HepG2 (cell line): ENCODE data around the gene GDNF. TPM values are rescaled to one million over a fixed set of nuclear protein-coding genes. Genes with fewer than 3 reads are reported as not detected.

Experiments
- ATAC-seq: fragments of 200-7000 bp; cut with Tn5 transposase; 3 replicates; pipeline ENCODE4 v1.9.1; 2020; ENCODE audit warnings: mild to moderate bottlenecking, moderate library complexity
- BruUV-seq: library from RNA; stranded (reverse); fragments of 400-500 nt; replicated peaks from 2 replicates; lab custom pipeline; 2021; lab: Mats Ljungman, UMichigan
- CTCF ChIA-PET: fragments of 300-600 bp; formaldehyde crosslinking; extraction: SDS; loops from one replicate; lab custom pipeline; 2021; ENCODE audit warnings: low total read pairs, inconsistent platforms, low intra/inter-chr PET ratio; lab: Yijun Ruan, JAX
- POLR2A ChIA-PET: fragments of 350-600 bp; sonication (Branson Sonifier 250); formaldehyde crosslinking; loops from one replicate; lab custom pipeline; 2020; ENCODE audit warnings: antibody characterized with exemption, inconsistent platforms; lab: Yijun Ruan, JAX
- DNase-seq: peaks from one replicate; pipeline ENCODE4 v3.0.0-alpha.2; 2015; ENCODE audit warnings: low spot score
- FAIRE-seq: peaks from 3 replicates; lab custom pipeline; 2011; peaks lifted over from hg19 to GRCh38; lab: Jason Lieb, UNC
- H2AFZ ChIP-seq: one replicate; pipeline ENCODE4 v1.6.1; 2011; ENCODE audit warnings: low read length, inconsistent platforms
- H3K27ac ChIP-seq: fragments of 300-600 bp; 3 replicates; pipeline ENCODE4 v1.8.0; 2011; ENCODE audit warnings: mixed run types, mild to moderate bottlenecking, mixed read lengths, low read length, inconsistent platforms; ENCODE audit not compliant: insufficient read depth; ENCODE audit errors: extremely low read length
- H3K27me3 ChIP-seq, 2 experiments: fragments of 200-600 bp in 1 of 2; 2 replicates in 1 of 2; 3 replicates in 1 of 2; pipeline versions ENCODE4 v1.6.0 to v1.8.0; 2011; ENCODE audit warnings: low read length in 2 of 2, mild to moderate bottlenecking in 2 of 2, moderate library complexity in 2 of 2, inconsistent platforms in 1 of 2; ENCODE audit not compliant: insufficient read depth in 2 of 2, control insufficient read depth in 1 of 2
- H3K36me3 ChIP-seq, 2 experiments: fragments of 200-600 bp in 1 of 2; replicated peaks in 1 of 2; 2 replicates in 1 of 2; 3 replicates in 1 of 2; pipeline versions ENCODE4 v1.5.1 to v1.8.0; 2011; ENCODE audit warnings: low read length in 2 of 2, inconsistent platforms in 1 of 2; ENCODE audit not compliant: insufficient read depth in 2 of 2, control insufficient read depth in 1 of 2
- H3K4me1 ChIP-seq: 2 replicates; pipeline ENCODE4 v1.5.1; 2012; ENCODE audit warnings: low read length, inconsistent platforms; ENCODE audit not compliant: insufficient read depth
- H3K4me2 ChIP-seq: 2 replicates; pipeline ENCODE4 v1.6.0; 2011; ENCODE audit warnings: low read depth, low read length, inconsistent platforms
- H3K4me3 ChIP-seq, 3 experiments: fragments of 200-600 bp in 1 of 3; sonication (generic), shearing (Covaris generic) in 1 of 3; replicated peaks in 1 of 3; 2 replicates each; pipeline ENCODE4 v1.5.1; 2011 to 2016; ENCODE audit warnings: low read length in 3 of 3, inconsistent platforms in 2 of 3, low read depth in 2 of 3, mild to moderate bottlenecking in 2 of 3, control low read depth in 1 of 3, mixed read lengths in 1 of 3; ENCODE audit not compliant: insufficient read depth in 1 of 3
- H3K79me2 ChIP-seq: one replicate; pipeline ENCODE4 v1.6.1; 2011; ENCODE audit warnings: low read length, inconsistent platforms; ENCODE audit not compliant: insufficient read depth
- H3K9ac ChIP-seq: 2 replicates; pipeline ENCODE4 v1.6.0; 2011; ENCODE audit warnings: mild to moderate bottlenecking, low read depth, low read length, inconsistent platforms; ENCODE audit not compliant: insufficient read depth
- H3K9me3 ChIP-seq: 2 replicates; pipeline ENCODE4 v1.5.1; 2012; ENCODE audit warnings: mild to moderate bottlenecking, low read length
- H4K20me1 ChIP-seq: 2 replicates; pipeline ENCODE4 v1.6.0; 2011; ENCODE audit warnings: inconsistent platforms, mild to moderate bottlenecking, low read length, moderate library complexity; ENCODE audit not compliant: insufficient read depth
- TCF12 ChIP-seq, 2 experiments: fragments of 450-650 bp in 1 of 2; sonication (generic) in 1 of 2; formaldehyde crosslinking in 1 of 2; IDR thresholded peaks; 2 replicates each; pipeline versions ENCODE4 v1.6.1 to v1.8.0; 2017 to 2022; ENCODE audit warnings: antibody characterized with exemption in 1 of 2, mild to moderate bottlenecking in 1 of 2, missing genetic modification reagents in 1 of 2, moderate library complexity in 1 of 2
- ZBTB20 ChIP-seq: sonication (generic); formaldehyde crosslinking; IDR thresholded peaks from 2 replicates; pipeline ENCODE4 v1.8.1; 2023; ENCODE audit warnings: missing genetic modification reagents, low read depth, mild to moderate bottlenecking, borderline replicate concordance
- ZNF263 ChIP-seq: sonication (generic); formaldehyde crosslinking; IDR thresholded peaks from 2 replicates; pipeline ENCODE4 v1.4.0; 2020; ENCODE audit warnings: missing genetic modification reagents
- ZNF292 ChIP-seq: sonication (generic); formaldehyde crosslinking; IDR thresholded peaks from 2 replicates; pipeline ENCODE4 v1.8.1; 2022; ENCODE audit warnings: mild to moderate bottlenecking, low read depth, missing genetic modification reagents, borderline replicate concordance
- ZNF33B ChIP-seq: sonication (generic); formaldehyde crosslinking; IDR thresholded peaks from 2 replicates; pipeline ENCODE4 v1.5.1; 2020; ENCODE audit warnings: mild to moderate bottlenecking, missing genetic modification reagents
- WGBS: methylation state at CpG from one replicate; pipeline ENCODE4 v1.1.6; 2017; ENCODE audit warnings: low lambda C conversion rate; 5-methylcytosine and 5-hydroxymethylcytosine counted together
- in situ Hi-C: cut with HindIII; loops from 2 replicates; pipeline ENCODE4 v1.10.0; 2017; ENCODE audit warnings: low pct_unique_long_range_greater_than_20kb; ENCODE audit not compliant: extremely low pct_ligation_motif_present
- intact Hi-C: fragments of 100-400 bp; cut with micrococcal nuclease; formaldehyde crosslinking; loops from one replicate; pipeline ENCODE4 v1.10.0; 2022; ENCODE audit not compliant: unreplicated experiment
- polyA plus RNA-seq, 8 experiments: library from polyadenylated mRNA; depleted of rRNA in 3 of 8; stranded (reverse) in 7 of 8; unstranded in 1 of 8; fragments of >200 nt; fragmentation: Illumina TruSeq in 4 of 8; extraction: Trizol in 4 of 8; gene quantifications; 2 replicates each; pipeline versions ENCODE4 v1.2.1 to v1.2.3, GENCODE V29; 2011 to 2016; ENCODE audit warnings: low read depth in 4 of 8, missing spikeins in 1 of 8, mixed read lengths in 1 of 8; ENCODE audit not compliant: insufficient read depth in 1 of 8
- total RNA-seq, 5 experiments: library from RNA; depleted of rRNA; stranded (reverse); fragments of >200 nt; fragmentation: Illumina TruSeq; extraction: Trizol; gene quantifications; 2 replicates each; pipeline ENCODE4 v1.2.3, GENCODE V29; 2016; ENCODE audit warnings: low read depth in 1 of 5
- TF ChIP-seq, protein P1 (sequence below): sonication (generic); formaldehyde crosslinking; IDR thresholded peaks from 2 replicates; pipeline ENCODE4 v1.8.0; 2022; ENCODE audit warnings: mild to moderate bottlenecking, missing genetic modification reagents; ENCODE audit not compliant: insufficient replicate concordance
- TF ChIP-seq, protein P2 (sequence below): sonication (generic); formaldehyde crosslinking; IDR thresholded peaks from 2 replicates; pipeline ENCODE4 v1.5.0; 2020; ENCODE audit warnings: mild to moderate bottlenecking, missing genetic modification reagents, borderline replicate concordance
- TF ChIP-seq, protein P3 (sequence below): sonication (generic); formaldehyde crosslinking; IDR thresholded peaks from 2 replicates; pipeline ENCODE4 v1.9.0; 2022; ENCODE audit warnings: missing genetic modification reagents, mild to moderate bottlenecking, borderline replicate concordance

The GDNF gene
- total and polyA plus RNA-seq, 2 of the 13 experiments (the other 11 are each of a cell fraction or from before 2014, with no cell fraction given), result 0.24 to 0.46 TPM

DNA sequence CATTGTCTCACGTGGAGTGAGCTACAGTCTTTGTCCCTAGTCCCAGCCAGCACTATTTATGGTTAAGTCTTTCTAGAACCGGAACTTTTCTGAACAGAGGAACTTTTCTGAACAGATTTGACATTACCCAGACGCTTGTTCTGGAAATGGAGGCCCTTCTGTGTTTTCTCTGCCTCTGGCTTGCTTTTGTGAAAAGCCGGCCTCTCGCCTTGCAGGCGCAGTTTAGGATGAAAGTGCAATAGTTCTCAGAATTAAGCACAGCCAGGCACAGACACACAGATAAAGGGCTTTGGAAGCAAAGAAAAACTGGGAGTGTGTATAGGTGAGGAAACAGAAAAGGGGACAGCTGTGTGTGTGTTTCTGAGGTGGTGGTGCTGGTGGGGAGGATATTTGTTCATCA is 5.9 kb downstream of the GDNF start:
- DNase-seq (no peak), FAIRE-seq (no peak), ATAC-seq (no peak)
- H3K9me3 ChIP-seq, result no peaks in the 10 kb centered on the region
- no peaks in the 10 kb centered on the region for H4K20me1 ChIP-seq
- no peak for TF ChIP-seq ZNF292 (CRISPR knock-in tag)
- TF ChIP-seq ZNF263 (CRISPR knock-in tag), result no peak
- no peak for TF ChIP-seq TCF12 (IDR thresholded peaks at IDR 0.05)
- no peak for TF ChIP-seq TCF12 (CRISPR knock-in tag; IDR thresholded peaks at IDR 0.05)
- TF ChIP-seq, protein P1, sequence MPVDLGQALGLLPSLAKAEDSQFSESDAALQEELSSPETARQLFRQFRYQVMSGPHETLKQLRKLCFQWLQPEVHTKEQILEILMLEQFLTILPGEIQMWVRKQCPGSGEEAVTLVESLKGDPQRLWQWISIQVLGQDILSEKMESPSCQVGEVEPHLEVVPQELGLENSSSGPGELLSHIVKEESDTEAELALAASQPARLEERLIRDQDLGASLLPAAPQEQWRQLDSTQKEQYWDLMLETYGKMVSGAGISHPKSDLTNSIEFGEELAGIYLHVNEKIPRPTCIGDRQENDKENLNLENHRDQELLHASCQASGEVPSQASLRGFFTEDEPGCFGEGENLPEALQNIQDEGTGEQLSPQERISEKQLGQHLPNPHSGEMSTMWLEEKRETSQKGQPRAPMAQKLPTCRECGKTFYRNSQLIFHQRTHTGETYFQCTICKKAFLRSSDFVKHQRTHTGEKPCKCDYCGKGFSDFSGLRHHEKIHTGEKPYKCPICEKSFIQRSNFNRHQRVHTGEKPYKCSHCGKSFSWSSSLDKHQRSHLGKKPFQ (CRISPR knock-in tag), result no peak
- TF ChIP-seq, protein P2, sequence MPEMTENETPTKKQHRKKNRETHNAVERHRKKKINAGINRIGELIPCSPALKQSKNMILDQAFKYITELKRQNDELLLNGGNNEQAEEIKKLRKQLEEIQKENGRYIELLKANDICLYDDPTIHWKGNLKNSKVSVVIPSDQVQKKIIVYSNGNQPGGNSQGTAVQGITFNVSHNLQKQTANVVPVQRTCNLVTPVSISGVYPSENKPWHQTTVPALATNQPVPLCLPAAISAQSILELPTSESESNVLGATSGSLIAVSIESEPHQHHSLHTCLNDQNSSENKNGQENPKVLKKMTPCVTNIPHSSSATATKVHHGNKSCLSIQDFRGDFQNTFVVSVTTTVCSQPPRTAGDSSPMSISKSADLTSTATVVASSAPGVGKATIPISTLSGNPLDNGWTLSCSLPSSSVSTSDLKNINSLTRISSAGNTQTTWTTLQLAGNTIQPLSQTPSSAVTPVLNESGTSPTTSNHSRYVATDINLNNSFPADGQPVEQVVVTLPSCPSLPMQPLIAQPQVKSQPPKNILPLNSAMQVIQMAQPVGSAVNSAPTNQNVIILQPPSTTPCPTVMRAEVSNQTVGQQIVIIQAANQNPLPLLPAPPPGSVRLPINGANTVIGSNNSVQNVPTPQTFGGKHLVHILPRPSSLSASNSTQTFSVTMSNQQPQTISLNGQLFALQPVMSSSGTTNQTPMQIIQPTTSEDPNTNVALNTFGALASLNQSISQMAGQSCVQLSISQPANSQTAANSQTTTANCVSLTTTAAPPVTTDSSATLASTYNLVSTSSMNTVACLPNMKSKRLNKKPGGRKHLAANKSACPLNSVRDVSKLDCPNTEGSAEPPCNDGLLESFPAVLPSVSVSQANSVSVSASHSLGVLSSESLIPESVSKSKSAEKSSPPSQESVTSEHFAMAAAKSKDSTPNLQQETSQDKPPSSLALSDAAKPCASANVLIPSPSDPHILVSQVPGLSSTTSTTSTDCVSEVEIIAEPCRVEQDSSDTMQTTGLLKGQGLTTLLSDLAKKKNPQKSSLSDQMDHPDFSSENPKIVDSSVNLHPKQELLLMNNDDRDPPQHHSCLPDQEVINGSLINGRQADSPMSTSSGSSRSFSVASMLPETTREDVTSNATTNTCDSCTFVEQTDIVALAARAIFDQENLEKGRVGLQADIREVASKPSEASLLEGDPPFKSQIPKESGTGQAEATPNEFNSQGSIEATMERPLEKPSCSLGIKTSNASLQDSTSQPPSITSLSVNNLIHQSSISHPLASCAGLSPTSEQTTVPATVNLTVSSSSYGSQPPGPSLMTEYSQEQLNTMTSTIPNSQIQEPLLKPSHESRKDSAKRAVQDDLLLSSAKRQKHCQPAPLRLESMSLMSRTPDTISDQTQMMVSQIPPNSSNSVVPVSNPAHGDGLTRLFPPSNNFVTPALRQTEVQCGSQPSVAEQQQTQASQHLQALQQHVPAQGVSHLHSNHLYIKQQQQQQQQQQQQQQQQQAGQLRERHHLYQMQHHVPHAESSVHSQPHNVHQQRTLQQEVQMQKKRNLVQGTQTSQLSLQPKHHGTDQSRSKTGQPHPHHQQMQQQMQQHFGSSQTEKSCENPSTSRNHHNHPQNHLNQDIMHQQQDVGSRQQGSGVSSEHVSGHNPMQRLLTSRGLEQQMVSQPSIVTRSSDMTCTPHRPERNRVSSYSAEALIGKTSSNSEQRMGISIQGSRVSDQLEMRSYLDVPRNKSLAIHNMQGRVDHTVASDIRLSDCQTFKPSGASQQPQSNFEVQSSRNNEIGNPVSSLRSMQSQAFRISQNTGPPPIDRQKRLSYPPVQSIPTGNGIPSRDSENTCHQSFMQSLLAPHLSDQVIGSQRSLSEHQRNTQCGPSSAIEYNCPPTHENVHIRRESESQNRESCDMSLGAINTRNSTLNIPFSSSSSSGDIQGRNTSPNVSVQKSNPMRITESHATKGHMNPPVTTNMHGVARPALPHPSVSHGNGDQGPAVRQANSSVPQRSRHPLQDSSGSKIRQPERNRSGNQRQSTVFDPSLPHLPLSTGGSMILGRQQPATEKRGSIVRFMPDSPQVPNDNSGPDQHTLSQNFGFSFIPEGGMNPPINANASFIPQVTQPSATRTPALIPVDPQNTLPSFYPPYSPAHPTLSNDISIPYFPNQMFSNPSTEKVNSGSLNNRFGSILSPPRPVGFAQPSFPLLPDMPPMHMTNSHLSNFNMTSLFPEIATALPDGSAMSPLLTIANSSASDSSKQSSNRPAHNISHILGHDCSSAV (CRISPR knock-in tag), result no peak
- TF ChIP-seq ZNF33B (CRISPR knock-in tag), result no peak
- no peak for TF ChIP-seq ZBTB20 (CRISPR knock-in tag)
- TF ChIP-seq, protein P3, sequence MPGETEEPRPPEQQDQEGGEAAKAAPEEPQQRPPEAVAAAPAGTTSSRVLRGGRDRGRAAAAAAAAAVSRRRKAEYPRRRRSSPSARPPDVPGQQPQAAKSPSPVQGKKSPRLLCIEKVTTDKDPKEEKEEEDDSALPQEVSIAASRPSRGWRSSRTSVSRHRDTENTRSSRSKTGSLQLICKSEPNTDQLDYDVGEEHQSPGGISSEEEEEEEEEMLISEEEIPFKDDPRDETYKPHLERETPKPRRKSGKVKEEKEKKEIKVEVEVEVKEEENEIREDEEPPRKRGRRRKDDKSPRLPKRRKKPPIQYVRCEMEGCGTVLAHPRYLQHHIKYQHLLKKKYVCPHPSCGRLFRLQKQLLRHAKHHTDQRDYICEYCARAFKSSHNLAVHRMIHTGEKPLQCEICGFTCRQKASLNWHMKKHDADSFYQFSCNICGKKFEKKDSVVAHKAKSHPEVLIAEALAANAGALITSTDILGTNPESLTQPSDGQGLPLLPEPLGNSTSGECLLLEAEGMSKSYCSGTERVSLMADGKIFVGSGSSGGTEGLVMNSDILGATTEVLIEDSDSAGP, result no peak
- WGBS, result 43% methylated on average over 6 of the region's 6 CpGs
- CTCF ChIA-PET, result no interaction called here
- POLR2A ChIA-PET, result no interaction called here
- H2AFZ ChIP-seq, result no peak overlapping the region
- no peaks in the 10 kb centered on the region for H3K79me2 ChIP-seq
- H3K9ac ChIP-seq, result no peak overlapping the region
- peaks cover 4 to 30% of the 10 kb centered on the region in 2 experiments for H3K27me3 ChIP-seq
- BruUV-seq, result no TSS peak
- no peaks in the 10 kb centered on the region for H3K36me3 ChIP-seq
- H3K27ac ChIP-seq, result no peak overlapping the region
- intact Hi-C loops, result no loop called here
- no peak overlapping the region for H3K4me3 ChIP-seq
- in situ Hi-C loops, result no loop called here
- H3K4me2 ChIP-seq, result no peak overlapping the region
- H3K4me1 ChIP-seq, result peaks cover 17% of the 10 kb centered on the region
